Neuronal stem cell (in vitro differentiated cells): ENCODE results near the gene IQCE.
"Not testable (repeated sequence)": the region's sequence is repeated elsewhere in the genome, so short reads cannot be mapped to it uniquely, and the experiment has no call there.

Experiments used
- DNase-seq: peaks from one replicate; pipeline ENCODE4 v3.0.0-alpha.2; 2013; ENCODE audit warnings: low spot score
- H2AFZ ChIP-seq: one replicate; pipeline ENCODE4 v1.6.1; 2013; ENCODE audit warnings: mild to moderate bottlenecking, low read length, inconsistent platforms
- H2AK5ac ChIP-seq: 2 replicates; pipeline ENCODE4 v1.6.1; 2013; ENCODE audit warnings: low read depth, mild to moderate bottlenecking, inconsistent platforms, low read length, moderate library complexity, mixed read lengths
- H2BK120ac ChIP-seq: 2 replicates; pipeline ENCODE4 v1.6.1; 2013; ENCODE audit warnings: low read depth, mild to moderate bottlenecking, inconsistent platforms, low read length, moderate library complexity, mixed read lengths
- H2BK12ac ChIP-seq: one replicate; pipeline ENCODE4 v1.6.1; 2013; ENCODE audit warnings: low read length, inconsistent platforms
- H2BK15ac ChIP-seq: 2 replicates; pipeline ENCODE4 v1.6.1; 2013; ENCODE audit warnings: mild to moderate bottlenecking, low read length, inconsistent platforms, mixed read lengths
- H2BK5ac ChIP-seq: one replicate; pipeline ENCODE4 v1.6.1; 2013; ENCODE audit warnings: inconsistent platforms, mild to moderate bottlenecking, low read length, moderate library complexity
- H3K14ac ChIP-seq: one replicate; pipeline ENCODE4 v1.6.1; 2013; ENCODE audit warnings: low read length, inconsistent platforms
- H3K18ac ChIP-seq: 2 replicates; pipeline ENCODE4 v1.6.1; 2013; ENCODE audit warnings: low read length, inconsistent platforms
- H3K23ac ChIP-seq: 2 replicates; pipeline ENCODE4 v1.6.1; 2013; ENCODE audit warnings: low read depth, mild to moderate bottlenecking, mixed read lengths, low read length, inconsistent platforms; ENCODE audit not compliant: poor library complexity
- H3K27ac ChIP-seq: replicated peaks from 3 replicates; pipeline ENCODE4 v1.5.1; 2013; ENCODE audit warnings: low read length, inconsistent platforms
- H3K27me3 ChIP-seq, 3 experiments: 2 replicates each; pipeline ENCODE4 v1.6.1; 2013; ENCODE audit warnings: low read length in 3 of 3, mild to moderate bottlenecking in 2 of 3, inconsistent platforms in 1 of 3, low read depth in 1 of 3, mixed read lengths in 1 of 3, moderate library complexity in 1 of 3; ENCODE audit not compliant: control insufficient read depth in 3 of 3, insufficient read depth in 3 of 3
- H3K36me3 ChIP-seq, 2 donors: replicated peaks in 1 of 2; 2 replicates each; pipeline ENCODE4 v1.6.1; 2013; ENCODE audit warnings: low read length in 2 of 2; ENCODE audit not compliant: control insufficient read depth in 2 of 2, insufficient read depth in 2 of 2
- H3K4ac ChIP-seq: 2 replicates; pipeline ENCODE4 v1.6.1; 2013; ENCODE audit warnings: inconsistent platforms, mild to moderate bottlenecking, low read length, moderate library complexity
- H3K4me1 ChIP-seq, 2 donors: 1 replicate in 1 of 2; 2 replicates in 1 of 2; pipeline ENCODE4 v1.6.1; 2013; ENCODE audit warnings: low read length in 2 of 2, low read depth in 1 of 2; ENCODE audit not compliant: control insufficient read depth in 2 of 2, insufficient read depth in 1 of 2
- H3K4me2 ChIP-seq: one replicate; pipeline ENCODE4 v1.6.1; 2013; ENCODE audit warnings: mild to moderate bottlenecking, low read length, inconsistent platforms; ENCODE audit not compliant: insufficient read depth, poor library complexity, severe bottlenecking
- H3K4me3 ChIP-seq, 2 donors: 2 replicates each; pipeline ENCODE4 v1.5.1; 2013; ENCODE audit warnings: low read length in 2 of 2, mild to moderate bottlenecking in 2 of 2, inconsistent platforms in 1 of 2, moderate library complexity in 1 of 2
- H3K79me1 ChIP-seq: one replicate; pipeline ENCODE4 v1.6.1; 2013; ENCODE audit warnings: low read depth, mild to moderate bottlenecking, inconsistent platforms, low read length, moderate library complexity
- H3K9ac ChIP-seq: one replicate; pipeline ENCODE4 v1.6.1; 2013; ENCODE audit warnings: mild to moderate bottlenecking, low read depth, low read length, inconsistent platforms; ENCODE audit not compliant: poor library complexity
- H3K9me3 ChIP-seq, 2 donors: replicated peaks in 1 of 2; 2 replicates each; pipeline versions ENCODE3 to v1.6.1; 2013; ENCODE audit warnings: low read length in 2 of 2, mild to moderate bottlenecking in 2 of 2, inconsistent platforms in 1 of 2, low read depth in 1 of 2, mixed read lengths in 1 of 2, moderate library complexity in 1 of 2; ENCODE audit not compliant: control insufficient read depth in 2 of 2, insufficient read depth in 1 of 2
- H4K8ac ChIP-seq: one replicate; pipeline ENCODE4 v1.6.1; 2013; ENCODE audit warnings: low read depth, mild to moderate bottlenecking, inconsistent platforms, low read length, moderate library complexity
- H4K91ac ChIP-seq: one replicate; pipeline ENCODE4 v1.6.1; 2013; ENCODE audit warnings: low read length, low read depth, mild to moderate bottlenecking, inconsistent platforms; ENCODE audit not compliant: poor library complexity
- WGBS, 2 donors: extraction: QIAGEN DNeasy Blood & Tissue Kit; methylation state at CpG; one replicate each; pipeline ENCODE4 v1.1.7; 2013; ENCODE audit warnings: missing lambda C conversion rate in 2 of 2, mixed read lengths in 1 of 2; ENCODE audit not compliant: insufficient read length in 2 of 2, insufficient replicate concordance in 1 of 2; ENCODE audit errors: extremely low coverage in 2 of 2; 5-methylcytosine and 5-hydroxymethylcytosine counted together

Gene IQCE

DNA sequence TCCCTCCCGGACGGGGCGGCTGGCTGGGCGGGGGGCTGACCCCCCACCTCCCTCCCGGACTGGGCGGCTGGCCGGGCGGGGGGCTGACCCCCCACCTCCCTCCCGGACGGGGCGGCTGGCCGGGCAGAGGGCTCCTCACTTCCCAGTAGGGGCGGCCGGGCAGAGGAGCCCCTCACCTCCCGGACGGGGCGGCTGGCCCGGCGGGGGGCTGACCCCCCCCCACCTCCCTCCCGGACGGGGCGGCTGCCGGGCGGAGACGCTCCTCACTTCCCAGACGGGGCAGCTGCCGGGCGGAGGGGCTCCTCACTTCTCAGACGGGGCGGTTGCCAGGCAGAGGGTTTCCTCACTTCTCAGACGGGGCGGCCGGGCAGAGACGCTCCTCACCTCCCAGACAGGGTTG lies 24.6 kb upstream of the IQCE start:
- not testable (repeated sequence) for H2BK12ac ChIP-seq, H2BK5ac ChIP-seq, H3K14ac ChIP-seq, H4K91ac ChIP-seq, H2AK5ac ChIP-seq, H2AFZ ChIP-seq, H3K79me1 ChIP-seq, H3K4me3 ChIP-seq, H3K18ac ChIP-seq, H3K9me3 ChIP-seq, H2BK15ac ChIP-seq, DNase-seq, H2BK120ac ChIP-seq, H3K4ac ChIP-seq, H3K23ac ChIP-seq, H3K27me3 ChIP-seq, H3K4me2 ChIP-seq, H3K27ac ChIP-seq, H4K8ac ChIP-seq, H3K9ac ChIP-seq
- H3K4me1 ChIP-seq: peaks cover 9 to 10% of the 10 kb centered on the region in 2 donors
- WGBS, 2 donors: no CpG with 5 or more reads among the region's 34 CpGs
- peaks cover 19 to 21% of the 10 kb centered on the region in 2 donors for H3K36me3 ChIP-seq

DNA sequence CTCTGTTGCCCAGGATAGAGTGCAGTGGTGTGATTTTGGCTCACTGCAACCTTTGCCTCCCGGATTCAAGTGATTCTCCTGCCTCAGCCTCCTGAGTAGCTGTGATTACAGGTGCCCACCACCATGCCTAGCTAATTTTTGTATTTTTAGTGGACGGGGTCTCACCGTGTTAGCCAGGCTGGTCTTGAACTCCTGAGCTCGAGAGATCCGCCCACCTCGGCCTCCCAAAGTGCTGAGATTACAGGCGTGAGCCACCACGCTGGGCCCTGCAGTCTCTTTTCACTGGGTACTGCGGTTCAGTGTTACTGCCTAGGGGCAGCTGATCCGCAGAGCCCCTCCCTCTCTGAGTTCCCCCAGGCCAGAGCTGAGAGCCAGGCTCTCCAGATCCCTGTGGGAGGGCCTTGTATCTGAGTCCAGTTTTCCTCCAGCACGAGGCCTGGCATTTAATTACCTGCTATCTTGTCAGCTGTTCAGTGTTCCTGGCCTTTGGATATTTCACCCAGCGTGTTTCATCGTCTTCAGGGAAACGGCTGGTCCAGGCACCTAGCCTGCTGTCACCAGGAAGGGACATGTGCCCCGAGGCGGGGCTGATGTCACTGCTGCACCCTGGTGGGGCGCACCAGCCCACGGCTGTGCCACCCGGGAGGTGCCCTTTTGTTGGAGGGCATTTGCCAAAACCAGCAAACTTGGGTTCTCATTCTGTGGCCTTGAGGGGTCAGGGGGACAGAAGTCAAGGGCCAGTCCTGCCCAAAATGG lies 22.7 kb upstream of the IQCE start:
- not testable (repeated sequence) for H2AFZ ChIP-seq, H3K79me1 ChIP-seq, H2BK15ac ChIP-seq, H2AK5ac ChIP-seq, H4K91ac ChIP-seq, H3K27me3 ChIP-seq, H3K9me3 ChIP-seq, DNase-seq, H2BK12ac ChIP-seq, H2BK5ac ChIP-seq, H3K9ac ChIP-seq, H3K4me2 ChIP-seq, H3K4ac ChIP-seq, H2BK120ac ChIP-seq, H3K14ac ChIP-seq, H3K4me3 ChIP-seq, H4K8ac ChIP-seq, H3K27ac ChIP-seq, H3K4me1 ChIP-seq, H3K23ac ChIP-seq
- Histone ChIP-seq H3K36me3 (peaks cover 17 to 34% of the 10 kb centered on the region in 2 donors), H3K18ac (peak overlapping the region; percentile 85)
- no CpG with 5 or more reads among the region's 19 CpGs for WGBS, 2 donors

- no peak for DNase-seq
Observed at GRCh38 chr7:2537981-2538851, 20.6 kb upstream of the IQCE start.

More at GRCh38 chr7:2537981-2538851, 20.6 kb upstream of the IQCE start:
- no peak overlapping the region for H3K4ac ChIP-seq
- H3K18ac ChIP-seq: peak overlapping the region; percentile 38
- peaks cover 6% of the 10 kb centered on the region for H3K79me1 ChIP-seq
- no peak overlapping the region for H4K91ac ChIP-seq
- H2AK5ac ChIP-seq: peak overlapping the region; percentile 70
- no peak overlapping the region for H2BK15ac ChIP-seq
- H3K27ac ChIP-seq: peak overlapping the region; percentile 51
- H3K23ac ChIP-seq: peak overlapping the region; percentile 65
- H3K14ac ChIP-seq: no peak overlapping the region
- H3K27me3 ChIP-seq: no peaks in the 10 kb centered on the region
- H3K9me3 ChIP-seq: no peaks in the 10 kb centered on the region
- no peaks in the 10 kb centered on the region for H3K4me1 ChIP-seq
- no peak overlapping the region for H3K4me2 ChIP-seq
- H2AFZ ChIP-seq: no peak overlapping the region
- H2BK5ac ChIP-seq: no peak overlapping the region
- no peak overlapping the region for H3K9ac ChIP-seq
- peaks cover 27 to 55% of the 10 kb centered on the region in 2 donors for H3K36me3 ChIP-seq
- H2BK120ac ChIP-seq: no peak overlapping the region
- H2BK12ac ChIP-seq: no peak overlapping the region
- no CpG with 5 or more reads among the region's 47 CpGs for WGBS, 2 donors
- peak overlapping the region; percentile 43 for H4K8ac ChIP-seq
- no peak overlapping the region for H3K4me3 ChIP-seq
